Mucosa of descending colon (tissue), 3 donors: ENCODE results near the gene C6orf89. TPM values are rescaled to one million over a fixed set of nuclear protein-coding genes. Genes with fewer than 3 reads are reported as not detected.
"Not testable (repeated sequence)": the region's sequence is repeated elsewhere in the genome, so short reads cannot be mapped to it uniquely, and the experiment has no call there.

Source experiments
- ATAC-seq: fragments of 200-7000 bp; cut with Tn5 transposase; one replicate; pipeline ENCODE4 v1.9.1; 2020; ENCODE audit warnings: mild to moderate bottlenecking, moderate library complexity
- DNase-seq, 3 donors: peaks; one replicate each; pipeline ENCODE4 v3.0.0-alpha.2; 2020
- H3K36me3 ChIP-seq: fragments of 200-600 bp; one replicate; pipeline ENCODE4 v1.8.0; 2021; ENCODE audit warnings: low read depth, mild to moderate bottlenecking
- H3K4me1 ChIP-seq: fragments of 200-600 bp; one replicate; pipeline ENCODE4 v1.8.0; 2021; ENCODE audit warnings: low read depth, mild to moderate bottlenecking
- H3K4me3 ChIP-seq: fragments of 200-600 bp; one replicate; pipeline ENCODE4 v1.8.0; 2021; ENCODE audit warnings: mild to moderate bottlenecking
- H3K9me3 ChIP-seq: fragments of 200-600 bp; one replicate; pipeline ENCODE4 v1.8.0; 2021; ENCODE audit warnings: mild to moderate bottlenecking
- intact Hi-C, 2 donors: fragments of 100-400 bp; cut with DNase I in 1 of 2; cut with micrococcal nuclease in 1 of 2; formaldehyde crosslinking; loops; one replicate each; pipeline versions ENCODE4 v1.11.0 to v1.11.1; 2022; cut with DNase I, micrococcal nuclease
- total RNA-seq, 3 donors: library from RNA; stranded (reverse); fragmentation: NEBNext Ultra II Directional in 2 of 3; extraction: Animal tissue kit (Norgen Biotek cat#: 25700) in 2 of 3; gene quantifications; one replicate each; pipeline versions ENCODE4 v1.2.1 to v1.2.4, GENCODE V29; 2021 to 2023
- TF ChIP-seq, protein P1 (sequence below): fragments of 200-600 bp; IDR thresholded peaks from one replicate; pipeline ENCODE4 v1.8.0; 2022; ENCODE audit warnings: antibody characterized with exemption, mild to moderate bottlenecking
- donor health status: DM: no; HTN: no; CAD: no; lungs with moderate emphysema.
- donor health status: DM: no; HTN: no; CAD: no.
- donor health status: DM: no; HTN: yes; CAD: no.

Gene C6orf89
- total RNA-seq, 3 donors from 2014 or later: 53.9 to 66.6 (median 56.0) TPM

DNA sequence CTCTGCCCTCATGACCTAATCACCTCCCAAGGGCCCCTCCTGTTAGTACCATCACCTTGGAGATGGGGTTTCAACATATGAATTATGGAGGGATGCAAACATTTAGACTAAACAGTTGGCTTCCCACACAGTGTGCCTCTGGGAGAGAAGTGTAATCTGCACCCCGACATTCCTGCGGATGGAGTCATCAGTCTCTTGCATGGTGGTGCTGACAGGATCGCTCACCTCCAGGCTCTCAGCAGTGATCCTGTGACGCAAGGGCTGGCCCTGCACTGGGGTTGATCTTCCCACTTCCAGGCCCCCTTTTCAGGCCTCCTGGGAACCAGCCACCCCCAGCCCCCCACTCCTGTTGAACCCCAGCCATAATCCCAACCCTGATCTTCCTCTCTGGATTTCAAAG lies 52.8 kb downstream of the C6orf89 start:
- H3K4me3 ChIP-seq: no peak overlapping the region
- H3K4me1 ChIP-seq: no peaks in the 10 kb centered on the region
- no peaks in the 10 kb centered on the region for H3K9me3 ChIP-seq
- TF ChIP-seq, protein P1, sequence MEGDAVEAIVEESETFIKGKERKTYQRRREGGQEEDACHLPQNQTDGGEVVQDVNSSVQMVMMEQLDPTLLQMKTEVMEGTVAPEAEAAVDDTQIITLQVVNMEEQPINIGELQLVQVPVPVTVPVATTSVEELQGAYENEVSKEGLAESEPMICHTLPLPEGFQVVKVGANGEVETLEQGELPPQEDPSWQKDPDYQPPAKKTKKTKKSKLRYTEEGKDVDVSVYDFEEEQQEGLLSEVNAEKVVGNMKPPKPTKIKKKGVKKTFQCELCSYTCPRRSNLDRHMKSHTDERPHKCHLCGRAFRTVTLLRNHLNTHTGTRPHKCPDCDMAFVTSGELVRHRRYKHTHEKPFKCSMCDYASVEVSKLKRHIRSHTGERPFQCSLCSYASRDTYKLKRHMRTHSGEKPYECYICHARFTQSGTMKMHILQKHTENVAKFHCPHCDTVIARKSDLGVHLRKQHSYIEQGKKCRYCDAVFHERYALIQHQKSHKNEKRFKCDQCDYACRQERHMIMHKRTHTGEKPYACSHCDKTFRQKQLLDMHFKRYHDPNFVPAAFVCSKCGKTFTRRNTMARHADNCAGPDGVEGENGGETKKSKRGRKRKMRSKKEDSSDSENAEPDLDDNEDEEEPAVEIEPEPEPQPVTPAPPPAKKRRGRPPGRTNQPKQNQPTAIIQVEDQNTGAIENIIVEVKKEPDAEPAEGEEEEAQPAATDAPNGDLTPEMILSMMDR: no peak
- DNase-seq (no peak), ATAC-seq (no peak)
- H3K36me3 ChIP-seq: no peaks in the 10 kb centered on the region
- intact Hi-C loops: no loop called here

DNA sequence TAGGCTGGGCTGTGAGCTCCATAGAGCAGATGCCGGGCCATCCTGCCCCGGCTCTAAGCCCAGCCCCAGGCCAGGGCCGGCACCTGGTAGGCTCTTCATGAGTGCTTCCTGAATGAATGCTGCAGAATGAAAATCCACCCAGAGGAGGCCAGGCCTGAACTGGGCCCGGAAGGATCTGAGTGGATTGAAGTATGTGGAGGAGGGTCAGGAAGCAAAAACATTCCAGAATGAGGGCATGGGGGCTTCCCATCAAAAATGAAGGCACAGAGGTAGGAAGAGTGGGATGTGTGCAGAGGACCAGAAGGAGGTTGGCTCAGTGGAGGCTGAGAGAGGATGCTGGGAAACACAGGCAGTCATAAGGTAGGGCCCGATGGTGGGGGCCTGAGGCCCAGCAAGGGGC lies 53.3 kb downstream of the C6orf89 start:
- intact Hi-C loops, ATAC-seq: not testable (repeated sequence)

DNA sequence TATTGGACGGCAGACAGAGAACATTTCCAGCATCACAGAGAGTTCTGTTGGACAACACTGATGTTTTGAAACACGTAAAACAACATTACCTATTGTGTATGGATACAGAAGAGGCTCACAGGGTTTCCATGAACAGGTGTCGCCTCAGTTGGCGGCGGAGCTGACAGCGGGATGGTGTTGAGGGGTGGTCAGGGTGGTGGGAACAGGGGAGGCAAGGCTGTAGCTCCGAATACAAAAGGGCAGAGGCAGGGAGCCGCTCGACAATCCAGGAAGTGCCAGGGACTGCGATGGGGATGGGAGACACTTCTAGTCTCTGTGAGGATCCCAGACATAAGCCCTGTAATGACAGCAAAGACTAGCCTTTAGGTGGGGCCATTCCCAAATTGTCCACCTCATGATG lies 54.3 kb downstream of the C6orf89 start:
- intact Hi-C loops: no loop called here
- no peaks in the 10 kb centered on the region for H3K36me3 ChIP-seq
- no peak overlapping the region for H3K4me3 ChIP-seq
- DNase-seq (no peak), ATAC-seq (no peak)
- no peaks in the 10 kb centered on the region for H3K9me3 ChIP-seq
- TF ChIP-seq, protein P1: no peak
- no peaks in the 10 kb centered on the region for H3K4me1 ChIP-seq

More for the DNA sequence above, 53.3 kb downstream of the C6orf89 start:
- not testable (repeated sequence) for H3K4me1 ChIP-seq, DNase-seq, H3K36me3 ChIP-seq, H3K9me3 ChIP-seq, H3K4me3 ChIP-seq

GRCh38 chr6:36941561-36941960 lies 55.8 kb downstream of the C6orf89 start:
- intact Hi-C loops, H3K9me3 ChIP-seq, ATAC-seq, H3K4me3 ChIP-seq, H3K4me1 ChIP-seq, H3K36me3 ChIP-seq, DNase-seq: not testable (repeated sequence)

- intact Hi-C loops: not testable (repeated sequence)
These were observed 56.6 kb downstream of the C6orf89 start for GRCh38 chr6:36942329-36942728.

GRCh38 chr6:36944650-36945049 lies 58.9 kb downstream of the C6orf89 start:
- ATAC-seq: no peak
- intact Hi-C loops: no loop called here
- Histone ChIP-seq H3K9me3 (no peaks in the 10 kb centered on the region), H3K4me3 (no peak overlapping the region), H3K36me3 (no peaks in the 10 kb centered on the region), H3K4me1 (no peaks in the 10 kb centered on the region)
- no peak for DNase-seq
- TF ChIP-seq, protein P1: no peak

More at GRCh38 chr6:36942329-36942728, 56.6 kb downstream of the C6orf89 start:
- ATAC-seq, DNase-seq, H3K9me3 ChIP-seq, H3K4me1 ChIP-seq, H3K4me3 ChIP-seq, H3K36me3 ChIP-seq: not testable (repeated sequence)

DNA sequence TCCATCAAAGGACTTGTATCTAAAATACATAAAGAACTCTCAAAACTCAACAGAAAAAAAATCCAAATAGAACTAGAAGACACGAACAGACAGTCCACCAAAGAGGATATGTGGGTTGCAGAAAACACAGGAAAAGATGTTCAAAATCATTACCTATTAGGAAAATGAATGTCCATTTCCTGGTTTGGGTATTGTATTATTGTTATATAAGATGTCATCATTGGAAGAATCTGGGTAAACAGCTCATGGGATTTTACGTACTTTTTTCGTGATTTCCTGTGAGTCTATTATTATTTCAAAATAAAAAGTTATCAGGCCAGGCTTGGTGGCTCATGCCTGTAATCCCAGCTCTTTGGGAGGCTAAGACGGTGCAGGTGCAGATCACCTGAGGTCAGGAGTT lies 59.5 kb downstream of the C6orf89 start:
- Histone ChIP-seq H3K36me3 (no peaks in the 10 kb centered on the region), H3K4me1 (no peaks in the 10 kb centered on the region), H3K9me3 (no peaks in the 10 kb centered on the region), H3K4me3 (no peak overlapping the region)
- intact Hi-C loops: no loop called here
- ATAC-seq (no peak), DNase-seq (no peak)
- TF ChIP-seq, protein P1: no peak
